ENCODE results near the gene LCE1F.

Gene LCE1F

GRCh38 chr1:152758636-152759035 is 16.3 kb upstream of the LCE1F start:
- TF ChIP-seq GATA2 (IDR thresholded peaks at IDR 0.05; ENCODE audit: low read depth, low read length) (no peak), GATA3 (IDR thresholded peaks at IDR 0.05; ENCODE audit: low read depth, low read length) (no peak)

- TF ChIP-seq GATA2 (IDR thresholded peaks at IDR 0.05; ENCODE audit: low read depth, low read length): no peak
- TF ChIP-seq GATA3 (IDR thresholded peaks at IDR 0.05; ENCODE audit: low read depth, low read length): no peak
These were observed 15.3 kb upstream of the LCE1F start for GRCh38 chr1:152759453-152760173.

DNA sequence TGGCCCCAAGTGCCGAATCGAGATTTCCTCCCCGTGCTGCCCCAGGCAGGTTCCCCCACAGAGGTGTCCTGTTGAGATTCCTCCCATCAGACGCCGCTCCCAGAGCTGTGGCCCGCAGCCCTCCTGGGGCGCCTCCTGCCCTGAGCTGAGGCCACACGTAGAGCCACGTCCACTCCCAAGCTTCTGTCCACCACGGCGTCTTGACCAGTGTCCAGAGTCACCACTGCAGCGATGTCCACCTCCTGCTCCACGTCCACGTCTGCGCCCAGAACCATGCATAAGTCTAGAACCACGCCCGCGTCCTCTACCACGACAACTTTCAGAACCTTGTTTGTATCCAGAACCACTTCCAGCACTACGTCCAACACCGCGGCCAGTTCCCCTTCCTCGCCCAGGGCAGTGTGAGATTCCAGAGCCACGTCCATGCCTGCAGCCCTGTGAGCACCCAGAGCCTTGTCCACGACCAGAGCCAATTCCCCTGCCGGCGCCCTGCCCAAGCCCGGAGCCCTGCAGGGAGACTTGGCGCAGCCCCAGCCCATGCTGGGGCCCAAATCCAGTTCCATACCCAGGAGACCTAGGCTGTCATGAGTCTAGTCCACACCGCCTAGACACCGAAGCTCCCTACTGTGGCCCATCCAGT is 14.3 kb upstream of the LCE1F start:
- no peak for TF ChIP-seq GATA3 (IDR thresholded peaks at IDR 0.05; ENCODE audit: low read depth, low read length)
- no peak for TF ChIP-seq GATA2 (IDR thresholded peaks at IDR 0.05; ENCODE audit: low read depth, low read length)

DNA sequence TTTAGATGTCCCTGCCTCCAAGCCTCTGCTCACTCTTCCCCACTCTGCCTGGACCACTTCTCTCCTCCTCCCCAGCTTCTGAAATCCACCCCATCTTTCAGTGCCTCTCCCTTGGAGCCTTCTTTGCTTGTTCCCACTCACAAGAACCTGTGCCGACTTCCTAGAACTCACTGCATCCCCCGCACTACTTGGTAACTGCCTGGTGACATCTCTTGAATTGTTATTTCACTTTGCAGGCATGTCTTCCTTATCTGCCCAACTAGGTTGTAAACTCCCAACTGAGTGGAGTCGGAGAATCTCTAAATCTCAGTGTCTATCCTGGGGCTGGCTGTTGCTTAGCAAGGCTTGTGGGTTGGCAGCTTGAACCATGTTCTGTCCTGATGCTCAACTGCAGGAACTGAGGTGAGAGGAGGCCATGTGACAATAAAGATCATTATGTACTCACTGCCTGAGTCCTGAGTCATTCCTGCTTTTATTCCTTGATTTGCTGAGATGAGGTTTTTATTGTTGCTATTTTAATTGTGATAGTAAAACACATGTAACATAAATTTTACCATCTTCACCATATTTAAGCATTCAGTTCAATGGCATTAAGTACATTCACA is 13.2 kb upstream of the LCE1F start:
- TF ChIP-seq GATA2 (IDR thresholded peaks at IDR 0.05; ENCODE audit: low read depth, low read length) (no peak), GATA3 (IDR thresholded peaks at IDR 0.05; ENCODE audit: low read depth, low read length) (no peak)

- TF ChIP-seq GATA2 (IDR thresholded peaks at IDR 0.05; ENCODE audit: low read depth, low read length) (no peak), GATA3 (IDR thresholded peaks at IDR 0.05; ENCODE audit: low read depth, low read length) (no peak)
These were observed 6.0 kb upstream of the LCE1F start for GRCh38 chr1:152768847-152769533.

GRCh38 chr1:152770411-152770810 is 4.5 kb upstream of the LCE1F start:
- TF ChIP-seq GATA2 (IDR thresholded peaks at IDR 0.05; ENCODE audit: low read depth, low read length) (no peak), GATA3 (IDR thresholded peaks at IDR 0.05; ENCODE audit: low read depth, low read length) (no peak)

- TF ChIP-seq GATA2 (IDR thresholded peaks at IDR 0.05; ENCODE audit: low read depth, low read length) (no peak), GATA3 (IDR thresholded peaks at IDR 0.05; ENCODE audit: low read depth, low read length) (no peak)
These were observed 1.4 kb downstream of the LCE1F start for GRCh38 chr1:152776361-152776760.

- TF ChIP-seq GATA3 (IDR thresholded peaks at IDR 0.05; ENCODE audit: low read depth, low read length) (no peak), GATA2 (IDR thresholded peaks at IDR 0.05; ENCODE audit: low read depth, low read length) (no peak)
These were observed 2.7 kb downstream of the LCE1F start for GRCh38 chr1:152777510-152778137.

DNA sequence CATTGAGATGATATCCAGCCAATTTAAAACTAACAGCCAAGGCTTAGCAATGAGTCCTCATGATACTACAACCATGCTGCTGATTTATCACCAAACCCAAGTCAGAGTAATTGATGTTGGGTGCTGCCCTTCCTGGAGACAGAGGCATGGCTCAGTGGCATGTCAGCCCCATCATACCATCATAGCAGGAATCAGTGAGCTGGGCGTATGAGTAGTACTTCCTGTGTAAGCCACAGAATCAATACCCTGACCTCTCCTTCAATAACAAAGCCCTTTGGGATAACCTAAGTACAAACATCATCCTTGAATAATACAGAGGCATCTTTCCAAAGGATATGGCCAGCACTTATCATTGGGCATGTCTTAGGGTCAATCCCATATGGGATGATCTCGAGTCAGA is 8.2 kb downstream of the LCE1F start:
- TF ChIP-seq GATA3 (IDR thresholded peaks at IDR 0.05; ENCODE audit: low read depth, low read length) (no peak), GATA2 (IDR thresholded peaks at IDR 0.05; ENCODE audit: low read depth, low read length) (no peak)

DNA sequence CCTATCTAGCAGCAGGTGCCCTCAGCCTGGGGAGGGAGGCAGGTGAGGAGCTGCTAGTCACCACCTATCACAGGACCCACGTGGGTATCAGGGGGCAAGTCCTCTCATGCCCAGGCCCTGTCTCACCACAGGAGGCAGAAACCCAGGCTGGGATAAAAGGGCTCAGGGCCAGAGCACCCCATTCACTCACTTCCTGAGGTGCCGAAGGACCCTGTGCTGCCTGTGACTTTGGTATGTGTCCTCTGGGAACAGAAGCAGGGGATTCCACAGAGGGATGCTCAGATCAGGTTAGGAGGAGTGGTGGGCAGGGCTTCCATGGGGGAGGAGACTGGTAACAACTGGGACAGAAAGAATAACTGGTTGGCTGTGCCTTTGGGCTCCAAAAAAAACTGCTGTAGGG is 11.1 kb downstream of the LCE1F start, which contains the start of gene LCE1E:
LCE1E (plus strand) TSS at position 181 of the 400 bp plus-strand sequence. CDS start 1,043 bp downstream, outside the sequence.
- TF ChIP-seq GATA3 (IDR thresholded peaks at IDR 0.05; ENCODE audit: low read depth, low read length): no peak
- no peak for TF ChIP-seq GATA2 (IDR thresholded peaks at IDR 0.05; ENCODE audit: low read depth, low read length)

GRCh38 chr1:152795686-152796085 is 20.7 kb downstream of the LCE1F start:
- TF ChIP-seq GATA2 (IDR thresholded peaks at IDR 0.05; ENCODE audit: low read depth, low read length) (no peak), GATA3 (IDR thresholded peaks at IDR 0.05; ENCODE audit: low read depth, low read length) (no peak)

GRCh38 chr1:152796421-152796820 is 21.5 kb downstream of the LCE1F start, which contains the start of gene LCE1D:
LCE1D (plus strand) TSS chr1:152796721; CDS start chr1:152797795, 1,074 bp downstream.
- TF ChIP-seq GATA3 (IDR thresholded peaks at IDR 0.05; ENCODE audit: low read depth, low read length): no peak
- no peak for TF ChIP-seq GATA2 (IDR thresholded peaks at IDR 0.05; ENCODE audit: low read depth, low read length)

GRCh38 chr1:152801333-152801732 is 26.4 kb downstream of the LCE1F start:
- TF ChIP-seq GATA2 (IDR thresholded peaks at IDR 0.05; ENCODE audit: low read depth, low read length) (no peak), GATA3 (IDR thresholded peaks at IDR 0.05; ENCODE audit: low read depth, low read length) (no peak)

GRCh38 chr1:152806576-152806975 is 31.6 kb downstream of the LCE1F start, which contains the start of gene LCE1C:
LCE1C (minus strand) TSS chr1:152806651; CDS start chr1:152805478, 1,173 bp downstream.
- TF ChIP-seq GATA3 (IDR thresholded peaks at IDR 0.05; ENCODE audit: low read depth, low read length): no peak
- TF ChIP-seq GATA2 (IDR thresholded peaks at IDR 0.05; ENCODE audit: low read depth, low read length): no peak
